Bronchial epithelial cell (primary cell): ENCODE measurements around the gene ITIH5. TPM values are rescaled to one million over a fixed set of nuclear protein-coding genes. Genes with fewer than 3 reads are reported as not detected.
A peak's percentile ranks its signal among the peaks of the same experiment; 100 is the strongest.
"Not testable (repeated sequence)": the region's sequence is repeated elsewhere in the genome, so short reads cannot be mapped to it uniquely, and the experiment has no call there.

Source experiments
- DNase-seq: peaks from one replicate; pipeline ENCODE4 v3.0.0-alpha.2; 2010; ENCODE audit warnings: low read depth
- FAIRE-seq: peaks from 2 replicates; lab custom pipeline; 2011; peaks lifted over from hg19 to GRCh38; lab: Jason Lieb, UNC
- H3K27me3 ChIP-seq: 2 replicates; pipeline ENCODE4 v1.5.1; 2011; ENCODE audit warnings: low read length; ENCODE audit not compliant: control insufficient read depth, insufficient read depth
- H3K36me3 ChIP-seq: 2 replicates; pipeline ENCODE4 v1.5.1; 2011; ENCODE audit warnings: low read length; ENCODE audit not compliant: control insufficient read depth, insufficient read depth
- H3K4me3 ChIP-seq: 2 replicates; pipeline ENCODE4 v1.5.1; 2011; ENCODE audit warnings: mild to moderate bottlenecking, low read depth, low read length, control low read depth
- CTCF ChIP-seq: IDR thresholded peaks from 2 replicates; pipeline ENCODE4 v1.5.1; 2011; ENCODE audit warnings: mild to moderate bottlenecking, moderate library complexity, low read length, control low read depth, inconsistent platforms; ENCODE audit not compliant: insufficient read depth, severe bottlenecking
- total RNA-seq: library from RNA; depleted of rRNA; stranded (reverse); fragments of >200 nt; gene quantifications from 2 replicates; pipeline ENCODE4 v1.2.1, GENCODE V29; 2014

Gene ITIH5
- total RNA-seq, 1 donor from 2014 or later: not detected

- no peaks in the 10 kb centered on the region for H3K36me3 ChIP-seq
- FAIRE-seq: no peak
- no peak for DNase-seq
- H3K4me3 ChIP-seq: no peak overlapping the region
- TF ChIP-seq CTCF: no peak
- no peaks in the 10 kb centered on the region for H3K27me3 ChIP-seq
Observed at GRCh38 chr10:7657552-7657951, 9.2 kb downstream of the ITIH5 start.

GRCh38 chr10:7657079-7657478 lies 9.7 kb downstream of the ITIH5 start:
- not testable (repeated sequence) for FAIRE-seq, H3K36me3 ChIP-seq, DNase-seq, H3K4me3 ChIP-seq, H3K27me3 ChIP-seq

- no peaks in the 10 kb centered on the region for H3K27me3 ChIP-seq
- FAIRE-seq (peak; percentile 55), DNase-seq (no peak)
- TF ChIP-seq CTCF: no peak
- no peak overlapping the region for H3K4me3 ChIP-seq
- no peaks in the 10 kb centered on the region for H3K36me3 ChIP-seq
Observed at GRCh38 chr10:7651853-7652470, 14.8 kb downstream of the ITIH5 start.

GRCh38 chr10:7649673-7650300 lies 17.0 kb downstream of the ITIH5 start:
- DNase-seq (no peak), FAIRE-seq (no peak)
- Histone ChIP-seq H3K36me3 (no peaks in the 10 kb centered on the region), H3K27me3 (no peaks in the 10 kb centered on the region), H3K4me3 (no peak overlapping the region)
- no peak for TF ChIP-seq CTCF

GRCh38 chr10:7647062-7647664 lies 19.6 kb downstream of the ITIH5 start:
- no peaks in the 10 kb centered on the region for H3K27me3 ChIP-seq
- FAIRE-seq: no peak
- DNase-seq: no peak
- no peak overlapping the region for H3K4me3 ChIP-seq
- no peak for TF ChIP-seq CTCF
- no peaks in the 10 kb centered on the region for H3K36me3 ChIP-seq

GRCh38 chr10:7642491-7643011 lies 24.2 kb downstream of the ITIH5 start:
- FAIRE-seq (no peak), DNase-seq (no peak)

More at GRCh38 chr10:7642491-7643011, 24.2 kb downstream of the ITIH5 start:
- Histone ChIP-seq H3K4me3 (no peak overlapping the region), H3K36me3 (no peaks in the 10 kb centered on the region), H3K27me3 (no peaks in the 10 kb centered on the region)
- TF ChIP-seq CTCF: no peak
